HL-60 (cell line): ENCODE measurements around the gene TBCK.

Experiments
- CTCF ChIP-seq: IDR thresholded peaks from one replicate; pipeline ENCODE4 v1.5.1; 2011; ENCODE audit warnings: low read length, control low read depth, inconsistent platforms; ENCODE audit not compliant: insufficient read depth
- GABPA ChIP-seq: IDR thresholded peaks from 2 replicates; pipeline ENCODE4 v1.6.1; 2012; ENCODE audit warnings: low read depth
- POLR2AphosphoS5 ChIP-seq: IDR thresholded peaks from 2 replicates; pipeline ENCODE4 v1.6.1; 2012; ENCODE audit warnings: low read depth
- SPI1 ChIP-seq: IDR thresholded peaks from 2 replicates; pipeline ENCODE4 v1.6.1; 2012; ENCODE audit warnings: low read depth, mild to moderate bottlenecking, borderline replicate concordance

- TF ChIP-seq POLR2AphosphoS5 (no peak), CTCF (no peak), GABPA (no peak), SPI1 (no peak)
Measured at GRCh38 chr4:106347167-106347566, 31.2 kb upstream of the TBCK start.
